ENCODE results near the gene CADM1. TPM values are rescaled to one million over a fixed set of nuclear protein-coding genes. Genes with fewer than 3 reads are reported as not detected.

Gene CADM1
- total and polyA plus RNA-seq, 2 experiments from 2014 or later: 16.5 to 18.0 TPM

DNA sequence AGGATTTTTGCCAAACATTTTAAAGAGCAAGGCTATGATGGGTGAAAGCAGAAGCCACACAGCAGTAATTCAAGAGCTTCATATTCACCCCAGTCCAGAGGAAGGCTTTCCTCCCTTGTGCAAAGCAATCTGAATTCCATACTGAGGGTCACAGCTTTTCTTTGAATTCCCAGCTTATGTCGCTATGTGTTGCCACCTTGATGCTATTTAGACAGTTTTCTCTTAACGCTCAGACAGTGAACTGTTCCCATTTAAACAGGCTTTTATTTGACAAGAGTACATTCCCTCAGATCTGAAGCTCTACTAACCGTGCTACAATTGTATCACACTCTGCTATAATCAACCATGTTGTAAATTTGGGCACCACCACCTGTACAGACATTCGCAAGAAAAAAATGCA, 279.7 kb downstream of the CADM1 start (continued):
- no peak for TF ChIP-seq REST (IDR thresholded peaks at IDR 0.05; ENCODE audit: unreplicated experiment)
- no peak for TF ChIP-seq EZH2phosphoT487 (IDR thresholded peaks at IDR 0.05; ENCODE audit: unreplicated experiment)
- TF ChIP-seq NANOG (IDR thresholded peaks at IDR 0.05; ENCODE audit: borderline replicate concordance): no peak
- no peak for TF ChIP-seq POLR2AphosphoS5 (IDR thresholded peaks at IDR 0.05; ENCODE audit: low read depth)
- no peak for TF ChIP-seq ZNF462 (CRISPR knock-in tag; IDR thresholded peaks at IDR 0.05)
- no peak for TF ChIP-seq CREB1 (CRISPR knock-in tag; IDR thresholded peaks at IDR 0.05; ENCODE audit: low read depth)
- no peak for TF ChIP-seq EZH2 (IDR thresholded peaks at IDR 0.05; ENCODE audit: low read depth, unreplicated experiment)
- no peak for TF ChIP-seq ZNF114 (CRISPR knock-in tag; IDR thresholded peaks at IDR 0.05)
- no peak for TF ChIP-seq JUNB (IDR thresholded peaks at IDR 0.05; ENCODE audit: unreplicated experiment)
- no peak for TF ChIP-seq ZNF331 (CRISPR knock-in tag; IDR thresholded peaks at IDR 0.05; ENCODE audit: low read depth)
